SK-N-SH treated with all-trans-retinoic acid at 6 μM for 48 hours (cell line): ENCODE measurements around the gene CDKN1B.

ENCODE experiments used
- ATAC-seq: fragments of 200-7000 bp; cut with Tn5 transposase; 3 replicates; pipeline ENCODE4 v1.9.1; 2020; ENCODE audit warnings: mild to moderate bottlenecking, moderate library complexity
- ARNTL ChIP-seq: fragments of 450-650 bp; formaldehyde crosslinking; IDR thresholded peaks from 2 replicates; pipeline ENCODE4 v1.5.0; 2020; ENCODE audit warnings: low read depth, mild to moderate bottlenecking, moderate library complexity, borderline replicate concordance
- BACH2 ChIP-seq: fragments of 250-450 bp; sonication (Bioruptor Pico); IDR thresholded peaks from 2 replicates; pipeline ENCODE4 v1.9.0; 2021; ENCODE audit warnings: mild to moderate bottlenecking, borderline replicate concordance
- CSDC2 ChIP-seq: fragments of 250-450 bp; sonication (Bioruptor Pico); IDR thresholded peaks from 2 replicates; pipeline ENCODE4 v1.5.0; 2020; ENCODE audit warnings: mild to moderate bottlenecking, moderate library complexity
- CSRNP3 ChIP-seq: fragments of 250-450 bp; sonication (Bioruptor Pico); IDR thresholded peaks from 2 replicates; pipeline ENCODE4 v1.5.1; 2021; ENCODE audit warnings: mild to moderate bottlenecking, moderate library complexity
- ESRRG ChIP-seq: fragments of 250-450 bp; sonication (Bioruptor Pico); IDR thresholded peaks from 2 replicates; pipeline ENCODE4 v1.6.1; 2021; ENCODE audit warnings: mild to moderate bottlenecking
- GLIS3 ChIP-seq: fragments of 250-450 bp; sonication (Bioruptor Pico); IDR thresholded peaks from 2 replicates; pipeline ENCODE4 v1.5.0; 2020; ENCODE audit warnings: mild to moderate bottlenecking, moderate library complexity
- ISL1 ChIP-seq: fragments of 250-450 bp; sonication (Bioruptor Pico); IDR thresholded peaks from 2 replicates; pipeline ENCODE4 v2.1.2; 2022; ENCODE audit warnings: mild to moderate bottlenecking, moderate library complexity
- OSR1 ChIP-seq: fragments of 250-450 bp; sonication (Bioruptor Pico); IDR thresholded peaks from 2 replicates; pipeline ENCODE4 v1.8.0; 2022; ENCODE audit warnings: moderate library complexity, mild to moderate bottlenecking, inconsistent platforms
- PATZ1 ChIP-seq: fragments of 250-450 bp; sonication (Bioruptor Pico); IDR thresholded peaks from 2 replicates; pipeline ENCODE4 v1.8.0; 2020; ENCODE audit warnings: mild to moderate bottlenecking, moderate library complexity, borderline replicate concordance
- POU6F1 ChIP-seq: fragments of 250-450 bp; sonication (Bioruptor Pico); IDR thresholded peaks from 2 replicates; pipeline ENCODE4 v1.8.0; 2021; ENCODE audit warnings: low read depth, mild to moderate bottlenecking, moderate library complexity, borderline replicate concordance
- PPARA ChIP-seq: fragments of 250-450 bp; sonication (Bioruptor Pico); IDR thresholded peaks from 2 replicates; pipeline ENCODE4 v1.5.0; 2020; ENCODE audit warnings: mild to moderate bottlenecking, borderline replicate concordance
- RARB ChIP-seq: fragments of 250-450 bp; sonication (Bioruptor Pico); IDR thresholded peaks from 2 replicates; pipeline ENCODE4 v1.8.0; 2021; ENCODE audit warnings: mild to moderate bottlenecking, moderate library complexity
- SNAI2 ChIP-seq: fragments of 250-450 bp; sonication (Bioruptor Pico); IDR thresholded peaks from 2 replicates; pipeline ENCODE4 v1.5.0; 2020; ENCODE audit warnings: mild to moderate bottlenecking, moderate library complexity
- TCF4 ChIP-seq: fragments of 250-450 bp; sonication (Bioruptor Pico); IDR thresholded peaks from 2 replicates; pipeline ENCODE4 v1.8.0; 2021; ENCODE audit warnings: mild to moderate bottlenecking, moderate library complexity, borderline replicate concordance
- TSHZ2 ChIP-seq: fragments of 250-450 bp; sonication (Bioruptor Pico); IDR thresholded peaks from 2 replicates; pipeline ENCODE4 v1.5.0; 2020; ENCODE audit warnings: mild to moderate bottlenecking, moderate library complexity
- ZFP3 ChIP-seq: fragments of 250-450 bp; sonication (Bioruptor Pico); IDR thresholded peaks from 2 replicates; pipeline ENCODE4 v1.5.0; 2020; ENCODE audit warnings: mild to moderate bottlenecking, moderate library complexity
- ZNF70 ChIP-seq: fragments of 450-650 bp; formaldehyde crosslinking; IDR thresholded peaks from 2 replicates; pipeline ENCODE4 v1.5.0; 2020; ENCODE audit warnings: mild to moderate bottlenecking, moderate library complexity

The CDKN1B gene

GRCh38 chr12:12716793-12717585, at the start of gene CDKN1B:
Gene CDKN1B (plus strand): TSS chr12:12717368. CDS start chr12:12717840, 472 bp downstream.
- ATAC-seq: peak; percentile 90
- TF ChIP-seq CSDC2: no peak
- TF ChIP-seq SNAI2: no peak
- TF ChIP-seq ISL1: no peak
- TF ChIP-seq PPARA (CRISPR knock-in tag): no peak
- no peak for TF ChIP-seq TCF4 (CRISPR knock-in tag)
- no peak for TF ChIP-seq ESRRG (CRISPR knock-in tag)
- TF ChIP-seq GLIS3: no peak
- TF ChIP-seq BACH2 (CRISPR knock-in tag): no peak
- peak; percentile 90 for TF ChIP-seq ZFP3
- no peak for TF ChIP-seq TSHZ2 (CRISPR knock-in tag)
- no peak for TF ChIP-seq POU6F1 (CRISPR knock-in tag)
- TF ChIP-seq OSR1 (CRISPR knock-in tag): no peak
- peak; percentile 98 for TF ChIP-seq PATZ1
- TF ChIP-seq CSRNP3 (CRISPR knock-in tag): no peak
- TF ChIP-seq ZNF70 (CRISPR knock-in tag): no peak

- TF ChIP-seq RARB (CRISPR knock-in tag): no peak
- no peak for TF ChIP-seq ESRRG (CRISPR knock-in tag)
- TF ChIP-seq ISL1: no peak
- TF ChIP-seq TSHZ2 (CRISPR knock-in tag): no peak
- no peak for TF ChIP-seq CSRNP3 (CRISPR knock-in tag)
- no peak for TF ChIP-seq ZFP3
- TF ChIP-seq BACH2 (CRISPR knock-in tag): no peak
- TF ChIP-seq ARNTL: no peak
- ATAC-seq: no peak
Observed at GRCh38 chr12:12668005-12668404, 49.2 kb upstream of the CDKN1B start.
